Measurements from ENCODE around the gene CDH4.

DNA sequence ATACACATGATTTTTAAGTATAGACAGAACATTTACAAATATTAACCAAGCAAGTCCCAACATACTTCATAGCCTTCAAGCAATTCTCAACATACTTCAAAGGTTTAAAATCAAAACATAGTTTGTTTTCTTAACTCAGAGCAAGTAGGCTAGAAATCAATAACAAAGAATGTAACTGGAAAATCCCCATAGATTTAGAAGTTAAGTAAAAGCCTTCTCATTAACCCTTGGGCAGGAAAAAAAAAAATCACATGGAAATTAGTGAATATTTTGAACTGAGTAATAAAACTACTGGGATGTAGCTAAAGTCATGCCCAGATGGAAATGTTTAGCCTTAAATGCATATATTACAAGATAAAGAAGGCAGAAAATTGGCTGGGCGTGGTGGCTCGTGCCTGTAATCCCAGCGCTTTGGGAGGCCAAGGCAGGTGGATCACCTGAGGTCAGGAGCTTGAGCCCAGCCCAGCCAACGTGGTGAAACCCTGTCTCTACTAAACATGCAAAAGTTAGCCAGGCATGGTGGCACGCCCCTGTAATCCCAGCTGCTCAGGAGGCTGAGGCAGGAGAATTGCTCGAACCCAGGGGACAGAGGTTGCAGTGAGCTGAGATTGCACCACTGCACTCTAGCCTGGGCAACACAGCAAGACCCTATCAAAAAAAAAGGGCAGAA is 497.5 kb downstream of the CDH4 start:
- TF ChIP-seq CTCF (IDR thresholded peaks at IDR 0.05) (no peak), REST (IDR thresholded peaks at IDR 0.05; ENCODE audit: insufficient read depth in 1 of 2, low read depth in 2 of 2, low read length in 1 of 2) (no peak), POLR2AphosphoS5 (IDR thresholded peaks at IDR 0.05; ENCODE audit: low read depth, low read length) (no peak)
